Activated B cell treated with CpG ODN at 0.5 μM for 24 hours (primary cell): Measurements from ENCODE around the gene C2orf68. TPM values are rescaled to one million over a fixed set of nuclear protein-coding genes. Genes with fewer than 3 reads are reported as not detected.

Experiments
- ATAC-seq: fragments of 200-7000 bp; cut with Tn5 transposase; one replicate; pipeline ENCODE4 v1.10.0; 2021; ENCODE audit warnings: low read depth, mild to moderate bottlenecking, moderate library complexity
- CTCF ChIA-PET: fragments of 350-600 bp; sonication (Branson Sonifier 250); formaldehyde crosslinking; loops from one replicate; lab custom pipeline; 2021; ENCODE audit warnings: antibody characterized with exemption; lab: Charles Lee
- POLR2A ChIA-PET: fragments of 350-600 bp; sonication (Branson Sonifier 250); formaldehyde crosslinking; loops from one replicate; lab custom pipeline; 2021; ENCODE audit warnings: antibody characterized with exemption; lab: Charles Lee
- DNase-seq: peaks from one replicate; pipeline ENCODE4 v3.0.0; 2022
- H3K27ac Mint-ChIP-seq: one replicate; pipeline ENCODE4 v1.8.0; 2020; ENCODE audit warnings: mixed read lengths
- H3K27me3 Mint-ChIP-seq: one replicate; pipeline ENCODE4 v1.8.0; 2021; ENCODE audit warnings: mixed read lengths
- H3K36me3 Mint-ChIP-seq: one replicate; pipeline ENCODE4 v1.8.0; 2021; ENCODE audit warnings: low read depth, mixed read lengths
- H3K4me1 Mint-ChIP-seq: one replicate; pipeline ENCODE4 v1.8.0; 2021; ENCODE audit warnings: mixed read lengths
- H3K4me3 Mint-ChIP-seq: one replicate; pipeline ENCODE4 v1.8.0; 2020; ENCODE audit warnings: mild to moderate bottlenecking, mixed read lengths
- H3K9me3 Mint-ChIP-seq: one replicate; pipeline ENCODE4 v1.8.0; 2020; ENCODE audit warnings: mixed read lengths
- CTCF ChIP-seq: fragments of 200-600 bp; IDR thresholded peaks from one replicate; pipeline ENCODE4 v1.8.0; 2022; ENCODE audit warnings: antibody characterized with exemption, mild to moderate bottlenecking
- intact Hi-C: fragments of 100-400 bp; cut with micrococcal nuclease; formaldehyde crosslinking; loops from one replicate; pipeline ENCODE4 v1.15.1; 2024
- total RNA-seq: library from RNA; stranded (reverse); gene quantifications from 2 replicates; pipeline ENCODE4 v1.2.3, GENCODE V29; 2022

C2orf68 gene
- total RNA-seq, 1 donor from 2014 or later = 61.5 TPM

- H3K4me1 Mint-ChIP-seq = peaks cover 27% of the 10 kb centered on the region
- ATAC-seq = no peak
- no peak overlapping the region for H3K4me3 Mint-ChIP-seq
- H3K27ac Mint-ChIP-seq = no peak overlapping the region
- H3K27me3 Mint-ChIP-seq = no peaks in the 10 kb centered on the region
- no peak for DNase-seq
- TF ChIP-seq CTCF = no peak
- CTCF ChIA-PET = no interaction called here
- POLR2A ChIA-PET = interaction anchor here (1.0 to 5.5 kb wide), 3 partner anchors 10 to 29 kb away, joined by 3 to 68 read pairs (median 3); partner anchors contain the start of gene MAT2A
- no peaks in the 10 kb centered on the region for H3K9me3 Mint-ChIP-seq
- intact Hi-C loops = no loop called here
- peaks cover 64% of the 10 kb centered on the region for H3K36me3 Mint-ChIP-seq
Measured at GRCh38 chr2:85558160-85558559, 53.7 kb downstream of the C2orf68 start.

- Mint-ChIP-seq H3K4me3 (no peak overlapping the region), H3K9me3 (no peaks in the 10 kb centered on the region), H3K4me1 (peaks cover 25% of the 10 kb centered on the region), H3K36me3 (peaks cover 74% of the 10 kb centered on the region), H3K27me3 (no peaks in the 10 kb centered on the region), H3K27ac (no peak overlapping the region)
- TF ChIP-seq CTCF = no peak
- ChIA-PET POLR2A (interaction anchor here (1.1 to 8.2 kb wide), 5 partner anchors 17 to 230 kb away, joined by 3 to 84 read pairs (median 8); partner anchors contain the start of genes MAT2A, SH2D6 and TGOLN2), CTCF (interaction anchor here (1.2 to 8.4 kb wide), 2 partner anchors 137 to 165 kb away, joined by 4 to 162 read pairs; partner anchors contain the start of gene SH2D6)
- intact Hi-C loops = no loop called here
- DNase-seq = no peak
- no peak for ATAC-seq
Measured at GRCh38 chr2:85557130-85557529, 54.7 kb downstream of the C2orf68 start.

Other genes with a start within 250 kb of the C2orf68 start
- gene CAPG, start 201.7 kb downstream of the C2orf68 start, total RNA-seq = 208 and 213 TPM in 2 replicates
- gene SH2D6, start 193.4 kb downstream of the C2orf68 start, total RNA-seq = 0.83 and 1.6 TPM in 2 replicates
- gene MAT2A, start 72.9 kb downstream of the C2orf68 start, total RNA-seq = 228 and 265 TPM in 2 replicates
- gene GGCX, start 50.6 kb downstream of the C2orf68 start, total RNA-seq = 30.0 and 30.7 TPM in 2 replicates
- 128 and 145 TPM in 2 replicates for gene VAMP8, start 34.5 kb downstream of the C2orf68 start, total RNA-seq
- gene VAMP5, start 27.6 kb downstream of the C2orf68 start, total RNA-seq = 8.8 and 11.4 TPM in 2 replicates
- 104 and 108 TPM in 2 replicates for gene RNF181, start 16.3 kb downstream of the C2orf68 start, total RNA-seq
- gene TMEM150A, start 9.4 kb downstream of the C2orf68 start, total RNA-seq = 13.2 and 15.0 TPM in 2 replicates
- gene USP39, start 4.1 kb upstream of the C2orf68 start, total RNA-seq = 57.8 and 64.1 TPM in 2 replicates
- gene SFTPB, start 56.1 kb upstream of the C2orf68 start, total RNA-seq = 0.05 TPM in 1 of 2 replicates, not detected in the other
- 1.8 and 2.3 TPM in 2 replicates for gene GNLY, start 82.3 kb upstream of the C2orf68 start, total RNA-seq
- not detected in 2 replicates for gene ATOH8, start 141.9 kb upstream of the C2orf68 start, total RNA-seq